A549 (cell line): Measurements from ENCODE around the gene VSTM2B.

Experiments used
- BHLHE40 ChIP-seq: IDR thresholded peaks from 2 replicates; pipeline ENCODE4 v1.6.1; 2012; ENCODE audit warnings: low read depth, low read length, inconsistent platforms
- CHD2 ChIP-seq: fragments of 150-350 bp; IDR thresholded peaks from 2 replicates; pipeline ENCODE4 v1.6.1; 2014; ENCODE audit warnings: low read length; ENCODE audit not compliant: partially characterized antibody
- CTCF ChIP-seq: fragments of >200 bp; sonication (Bioruptor Twin); formaldehyde crosslinking; IDR thresholded peaks from 3 replicates; pipeline ENCODE4 v1.5.1; 2016
- EP300 ChIP-seq, 2 experiments: fragments of >200 bp; sonication (Bioruptor Twin); formaldehyde crosslinking; IDR thresholded peaks; 2 replicates in 1 of 2; 3 replicates in 1 of 2; pipeline ENCODE4 v1.6.1; 2016 to 2017
- MAX ChIP-seq: IDR thresholded peaks from 2 replicates; pipeline ENCODE4 v1.6.1; 2012
- MAZ ChIP-seq: fragments of 150-350 bp; IDR thresholded peaks from 2 replicates; pipeline ENCODE4 v1.6.1; 2014; ENCODE audit warnings: antibody characterized with exemption, low read depth, low read length, borderline replicate concordance
- POLR2A ChIP-seq: IDR thresholded peaks from 2 replicates; pipeline ENCODE4 v1.6.1; 2012; ENCODE audit warnings: mild to moderate bottlenecking, low read length
- RAD21 ChIP-seq, 2 experiments: fragments of >200 bp in 1 of 2; sonication (Bioruptor Twin) in 1 of 2; formaldehyde crosslinking in 1 of 2; IDR thresholded peaks in 1 of 2; conservative IDR thresholded peaks in 1 of 2; 2 replicates in 1 of 2; 3 replicates in 1 of 2; pipeline ENCODE4 v1.6.1; 2012 to 2018; ENCODE audit warnings: inconsistent platforms in 1 of 2
- REST ChIP-seq: fragments of 200-600 bp; sonication (generic); IDR thresholded peaks from 2 replicates; pipeline ENCODE4 v1.6.1; 2016; ENCODE audit warnings: antibody characterized with exemption, mild to moderate bottlenecking, moderate library complexity
- RFX5 ChIP-seq: fragments of 450-650 bp; IDR thresholded peaks from 2 replicates; pipeline ENCODE4 v1.7.1; 2014; ENCODE audit warnings: antibody characterized with exemption, mild to moderate bottlenecking, moderate library complexity
- SREBF2 ChIP-seq: fragments of 450-650 bp; IDR thresholded peaks from 2 replicates; pipeline ENCODE4 v1.6.1; 2014; ENCODE audit warnings: mild to moderate bottlenecking, moderate library complexity
- USF2 ChIP-seq: fragments of 450-650 bp; IDR thresholded peaks from 2 replicates; pipeline ENCODE4 v1.6.1; 2014; ENCODE audit warnings: antibody characterized with exemption

GRCh38 chr19:29590278-29590677 lies 64.5 kb downstream of the VSTM2B start:
- TF ChIP-seq EP300 (IDR thresholded peaks at IDR 0.05), result no peak
- no peak for TF ChIP-seq RAD21 (conservative IDR thresholded peaks at IDR 0.05 in 1 of 2, IDR thresholded peaks at IDR 0.05 in 1 of 2)
- no peak for TF ChIP-seq REST
- TF ChIP-seq CTCF, result no peak
- no peak for TF ChIP-seq SREBF2
- TF ChIP-seq USF2, result no peak
- no peak for TF ChIP-seq BHLHE40
- no peak for TF ChIP-seq MAZ
- no peak for TF ChIP-seq MAX
- TF ChIP-seq RFX5, result no peak
- no peak for TF ChIP-seq POLR2A
- TF ChIP-seq CHD2, result no peak
